IMR-90 (cell line): Measurements from ENCODE around the gene ACVR1. TPM values are rescaled to one million over a fixed set of nuclear protein-coding genes. Genes with fewer than 3 reads are reported as not detected.
A peak's percentile ranks its signal among the peaks of the same experiment; 100 is the strongest.

ENCODE experiments used
- ATAC-seq: fragments of 200-7000 bp; cut with Tn5 transposase; 2 replicates; pipeline ENCODE4 v1.9.1; 2020; ENCODE audit warnings: low read depth, mild to moderate bottlenecking, moderate library complexity
- BruUV-seq: library from RNA; stranded (reverse); fragments of 400-500 nt; replicated peaks from 2 replicates; lab custom pipeline; 2021; lab: Mats Ljungman, UMichigan
- CTCF ChIA-PET: fragments of 300-600 bp; formaldehyde crosslinking; extraction: SDS; loops from one replicate; lab custom pipeline; 2021; ENCODE audit warnings: antibody characterized with exemption; lab: Yijun Ruan, JAX
- POLR2A ChIA-PET: fragments of 300-600 bp; sonication (Branson Sonifier 250); formaldehyde crosslinking; loops from one replicate; lab custom pipeline; 2022; ENCODE audit warnings: antibody characterized with exemption; ENCODE audit not compliant: unreplicated experiment; lab: Charles Lee
- DNase-seq: peaks from one replicate; pipeline ENCODE4 v3.0.0; 2013
- H2AFZ ChIP-seq: replicated peaks from 2 replicates; pipeline ENCODE3; 2013; ENCODE audit warnings: low read length, mild to moderate bottlenecking; ENCODE audit not compliant: poor library complexity
- H2AK5ac ChIP-seq: 2 replicates; pipeline ENCODE4 v1.6.1; 2013; ENCODE audit warnings: low read depth, low read length, inconsistent platforms
- H2AK9ac ChIP-seq: replicated peaks from 2 replicates; pipeline ENCODE3; 2013; ENCODE audit warnings: mild to moderate bottlenecking, low read depth, low read length, moderate library complexity; ENCODE audit not compliant: poor library complexity
- H2BK120ac ChIP-seq: 2 replicates; pipeline ENCODE4 v1.6.1; 2013; ENCODE audit warnings: low read depth, low read length, inconsistent platforms
- H2BK15ac ChIP-seq: 3 replicates; pipeline ENCODE4 v1.6.1; 2013; ENCODE audit warnings: low read depth, low read length, inconsistent platforms
- H2BK20ac ChIP-seq: 2 replicates; pipeline ENCODE4 v1.6.1; 2013; ENCODE audit warnings: low read depth, mild to moderate bottlenecking, inconsistent platforms, low read length, moderate library complexity
- H2BK5ac ChIP-seq: 2 replicates; pipeline ENCODE4 v1.6.1; 2013; ENCODE audit warnings: mild to moderate bottlenecking, low read depth, low read length, inconsistent platforms; ENCODE audit not compliant: poor library complexity, severe bottlenecking
- H3K14ac ChIP-seq: replicated peaks from 2 replicates; pipeline ENCODE4 v1.6.1; 2013; ENCODE audit warnings: low read depth, low read length, inconsistent platforms
- H3K18ac ChIP-seq: 2 replicates; pipeline ENCODE4 v1.6.1; 2013; ENCODE audit warnings: low read depth, low read length, control low read depth
- H3K23ac ChIP-seq: 2 replicates; pipeline ENCODE4 v1.6.1; 2013; ENCODE audit warnings: low read depth, low read length, inconsistent platforms
- H3K27ac ChIP-seq: 2 replicates; pipeline ENCODE4 v1.5.1; 2013; ENCODE audit warnings: mild to moderate bottlenecking, control low read depth, low read length; ENCODE audit not compliant: insufficient read depth
- H3K27me3 ChIP-seq: 2 replicates; pipeline ENCODE4 v1.6.1; 2013; ENCODE audit warnings: low read length; ENCODE audit not compliant: control insufficient read depth, insufficient read depth
- H3K36me3 ChIP-seq: 2 replicates; pipeline ENCODE4 v1.6.1; 2013; ENCODE audit warnings: low read length, mixed read lengths; ENCODE audit not compliant: control insufficient read depth, insufficient read depth
- H3K4ac ChIP-seq: 2 replicates; pipeline ENCODE4 v1.6.1; 2013; ENCODE audit warnings: low read depth, low read length, inconsistent platforms
- H3K4me1 ChIP-seq: 2 replicates; pipeline ENCODE4 v1.6.1; 2013; ENCODE audit warnings: low read length, mixed read lengths; ENCODE audit not compliant: control insufficient read depth, insufficient read depth
- H3K4me2 ChIP-seq: 2 replicates; pipeline ENCODE4 v1.6.1; 2013; ENCODE audit warnings: low read depth, mild to moderate bottlenecking, control low read depth, low read length, moderate library complexity
- H3K4me3 ChIP-seq: 2 replicates; pipeline ENCODE4 v1.5.1; 2013; ENCODE audit warnings: low read depth, mild to moderate bottlenecking, control low read depth, low read length, moderate library complexity; ENCODE audit not compliant: insufficient read depth
- H3K56ac ChIP-seq: 2 replicates; pipeline ENCODE4 v1.6.1; 2013; ENCODE audit warnings: low read length, inconsistent platforms; ENCODE audit not compliant: insufficient read depth; ENCODE audit errors: extremely low read depth
- H3K79me1 ChIP-seq, 2 experiments: 2 replicates each; pipeline ENCODE4 v1.6.1; 2013; ENCODE audit warnings: low read length in 2 of 2, inconsistent platforms in 1 of 2, low read depth in 1 of 2
- H3K9ac ChIP-seq: 2 replicates; pipeline ENCODE4 v1.6.1; 2013; ENCODE audit warnings: low read depth, low read length, control low read depth
- H3K9me1 ChIP-seq: 2 replicates; pipeline ENCODE4 v1.6.1; 2013; ENCODE audit warnings: low read length, inconsistent platforms; ENCODE audit not compliant: insufficient read depth
- H3K9me3 ChIP-seq: 2 replicates; pipeline ENCODE4 v1.6.1; 2013; ENCODE audit warnings: low read length; ENCODE audit not compliant: control insufficient read depth, insufficient read depth
- H4K20me1 ChIP-seq: 2 replicates; pipeline ENCODE4 v1.6.1; 2013; ENCODE audit warnings: low read length, inconsistent platforms; ENCODE audit not compliant: insufficient read depth
- H4K5ac ChIP-seq: 2 replicates; pipeline ENCODE4 v1.6.1; 2013; ENCODE audit warnings: mild to moderate bottlenecking, low read depth, low read length, control low read depth
- H4K8ac ChIP-seq, 2 experiments: 2 replicates each; pipeline ENCODE4 v1.6.1; 2013; ENCODE audit warnings: low read depth in 2 of 2, low read length in 2 of 2, control low read depth in 1 of 2, inconsistent platforms in 1 of 2
- H4K91ac ChIP-seq: 2 replicates; pipeline ENCODE4 v1.6.1; 2013; ENCODE audit warnings: low read depth, low read length, inconsistent platforms; ENCODE audit not compliant: insufficient read depth
- CEBPB ChIP-seq: IDR thresholded peaks from 2 replicates; pipeline ENCODE4 v1.6.1; 2012; ENCODE audit warnings: low read depth, low read length, improper control_type of control experiment
- FOS ChIP-seq: fragments of 150-350 bp; IDR thresholded peaks from 2 replicates; pipeline ENCODE4 v1.6.1; 2016; ENCODE audit warnings: low read depth, low read length
- MXI1 ChIP-seq: IDR thresholded peaks from 2 replicates; pipeline ENCODE4 v1.6.1; 2012; ENCODE audit warnings: low read depth, mild to moderate bottlenecking, low read length, moderate library complexity, borderline replicate concordance
- POLR2A ChIP-seq: IDR thresholded peaks from 2 replicates; pipeline ENCODE4 v1.6.1; 2012; ENCODE audit warnings: mild to moderate bottlenecking, low read depth, low read length
- RCOR1 ChIP-seq: IDR thresholded peaks from 2 replicates; pipeline ENCODE4 v1.6.1; 2012; ENCODE audit warnings: mild to moderate bottlenecking, low read length, improper control_type of control experiment; ENCODE audit not compliant: insufficient replicate concordance
- WGBS, 2 experiments: methylation state at CpG; one replicate each; pipeline versions ENCODE4 v1.1.5 to v1.1.7; 2013; ENCODE audit warnings: missing lambda C conversion rate in 2 of 2; ENCODE audit not compliant: insufficient read length in 1 of 2; ENCODE audit errors: extremely low coverage in 2 of 2; 5-methylcytosine and 5-hydroxymethylcytosine counted together
- dilution Hi-C: fragments of 300-500 bp; cut with HindIII; formaldehyde crosslinking; loops from one replicate; pipeline ENCODE4 v1.14.3; 2018; ENCODE audit warnings: low sequenced_read_pairs; ENCODE audit not compliant: unreplicated experiment
- in situ Hi-C: fragments of 300-500 bp; cut with MboI; formaldehyde crosslinking; loops from 3 replicates; pipeline ENCODE4 v1.14.3; 2019; ENCODE audit warnings: low sequenced_read_pairs, inconsistent platforms, mixed read lengths
- intact Hi-C: fragments of 100-400 bp; cut with micrococcal nuclease; formaldehyde crosslinking; loops from 2 replicates; pipeline ENCODE4 v1.10.0; 2022
- polyA plus RNA-seq, 3 experiments: library from polyadenylated mRNA; depleted of rRNA; stranded (reverse); fragments of >200 nt; gene quantifications; 2 replicates each; pipeline ENCODE4 v1.2.3, GENCODE V29; 2012; ENCODE audit warnings: low replicate concordance in 1 of 3
- total RNA-seq: library from RNA; depleted of rRNA; stranded (reverse); fragments of >200 nt; gene quantifications from 2 replicates; pipeline ENCODE4 v1.2.3, GENCODE V29; 2012
- TF ChIP-seq, protein P1 (sequence below): fragments of 150-350 bp; IDR thresholded peaks from 2 replicates; pipeline ENCODE4 v1.6.1; 2016; ENCODE audit warnings: low read depth, mild to moderate bottlenecking, low read length, moderate library complexity, borderline replicate concordance
- TF ChIP-seq, protein P2 (sequence below): conservative IDR thresholded peaks from 2 replicates; pipeline ENCODE4 v1.5.1; 2012; ENCODE audit warnings: mild to moderate bottlenecking, low read depth, low read length, improper control_type of control experiment

The ACVR1 gene
- total and polyA plus RNA-seq, 2 of the 4 experiments (the other 2 are of a cell fraction), result 21.1 to 40.8 TPM

DNA sequence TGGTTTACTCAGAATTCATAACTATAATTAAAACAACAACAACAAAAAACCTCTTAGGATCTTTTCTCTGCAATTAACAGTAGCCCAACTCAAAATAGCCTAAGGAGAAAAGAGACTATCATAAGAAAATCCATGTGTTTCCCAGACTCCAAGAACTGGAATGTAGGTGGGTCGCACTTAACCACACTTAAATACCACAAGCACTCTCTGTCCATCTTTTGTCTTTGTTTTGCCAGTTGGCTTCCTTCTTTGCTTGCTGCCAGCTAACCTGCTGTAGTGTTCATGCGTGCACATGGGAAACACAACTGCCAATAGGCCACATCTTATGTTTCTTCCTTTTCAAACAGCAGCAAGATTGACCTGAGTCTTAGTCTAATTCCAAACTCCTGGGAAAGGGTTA is 24.1 kb upstream of the ACVR1 start:
- intact Hi-C loops (no loop called here), in situ Hi-C loops (no loop called here), dilution Hi-C loops (no loop called here)
- no peaks in the 10 kb centered on the region for H3K9me3 ChIP-seq
- H2BK120ac ChIP-seq, result no peak overlapping the region
- H3K4ac ChIP-seq, result no peak overlapping the region
- no peaks in the 10 kb centered on the region for H3K27me3 ChIP-seq
- H4K8ac ChIP-seq, result no peak overlapping the region
- H3K36me3 ChIP-seq, result no peaks in the 10 kb centered on the region
- no peaks in the 10 kb centered on the region for H4K20me1 ChIP-seq
- H2BK5ac ChIP-seq, result no peak overlapping the region
- H3K18ac ChIP-seq, result no peak overlapping the region
- no peak overlapping the region for H2AK5ac ChIP-seq
- no peak overlapping the region for H3K27ac ChIP-seq
- no peaks in the 10 kb centered on the region for H3K9me1 ChIP-seq
- H4K91ac ChIP-seq, result no peak overlapping the region
- CTCF ChIA-PET, result no interaction called here
- no peak overlapping the region for H3K23ac ChIP-seq
- no peak for TF ChIP-seq POLR2A
- TF ChIP-seq, protein P1, sequence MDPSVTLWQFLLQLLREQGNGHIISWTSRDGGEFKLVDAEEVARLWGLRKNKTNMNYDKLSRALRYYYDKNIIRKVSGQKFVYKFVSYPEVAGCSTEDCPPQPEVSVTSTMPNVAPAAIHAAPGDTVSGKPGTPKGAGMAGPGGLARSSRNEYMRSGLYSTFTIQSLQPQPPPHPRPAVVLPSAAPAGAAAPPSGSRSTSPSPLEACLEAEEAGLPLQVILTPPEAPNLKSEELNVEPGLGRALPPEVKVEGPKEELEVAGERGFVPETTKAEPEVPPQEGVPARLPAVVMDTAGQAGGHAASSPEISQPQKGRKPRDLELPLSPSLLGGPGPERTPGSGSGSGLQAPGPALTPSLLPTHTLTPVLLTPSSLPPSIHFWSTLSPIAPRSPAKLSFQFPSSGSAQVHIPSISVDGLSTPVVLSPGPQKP, result no peak
- TF ChIP-seq CEBPB, result no peak
- no peak for TF ChIP-seq RCOR1
- no peak for TF ChIP-seq MXI1
- TF ChIP-seq FOS, result no peak
- TF ChIP-seq, protein P2, sequence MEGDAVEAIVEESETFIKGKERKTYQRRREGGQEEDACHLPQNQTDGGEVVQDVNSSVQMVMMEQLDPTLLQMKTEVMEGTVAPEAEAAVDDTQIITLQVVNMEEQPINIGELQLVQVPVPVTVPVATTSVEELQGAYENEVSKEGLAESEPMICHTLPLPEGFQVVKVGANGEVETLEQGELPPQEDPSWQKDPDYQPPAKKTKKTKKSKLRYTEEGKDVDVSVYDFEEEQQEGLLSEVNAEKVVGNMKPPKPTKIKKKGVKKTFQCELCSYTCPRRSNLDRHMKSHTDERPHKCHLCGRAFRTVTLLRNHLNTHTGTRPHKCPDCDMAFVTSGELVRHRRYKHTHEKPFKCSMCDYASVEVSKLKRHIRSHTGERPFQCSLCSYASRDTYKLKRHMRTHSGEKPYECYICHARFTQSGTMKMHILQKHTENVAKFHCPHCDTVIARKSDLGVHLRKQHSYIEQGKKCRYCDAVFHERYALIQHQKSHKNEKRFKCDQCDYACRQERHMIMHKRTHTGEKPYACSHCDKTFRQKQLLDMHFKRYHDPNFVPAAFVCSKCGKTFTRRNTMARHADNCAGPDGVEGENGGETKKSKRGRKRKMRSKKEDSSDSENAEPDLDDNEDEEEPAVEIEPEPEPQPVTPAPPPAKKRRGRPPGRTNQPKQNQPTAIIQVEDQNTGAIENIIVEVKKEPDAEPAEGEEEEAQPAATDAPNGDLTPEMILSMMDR, result no peak
- DNase-seq (no peak), ATAC-seq (no peak)
- H3K4me1 ChIP-seq, result peaks cover 1% of the 10 kb centered on the region
- POLR2A ChIA-PET, result no interaction called here
- no peak overlapping the region for H3K14ac ChIP-seq
- no peak overlapping the region for H3K56ac ChIP-seq
- no peak overlapping the region for H2BK15ac ChIP-seq
- peak overlapping the region; percentile 37 for H2AFZ ChIP-seq
- no peak overlapping the region for H3K9ac ChIP-seq
- H3K79me1 ChIP-seq, result no peaks in the 10 kb centered on the region
- H4K5ac ChIP-seq, result no peak overlapping the region
- no CpG with 5 or more reads among the region's 2 CpGs for WGBS, 2 experiments
- H3K4me3 ChIP-seq, result no peak overlapping the region
- H2AK9ac ChIP-seq, result no peak overlapping the region
- no peak overlapping the region for H2BK20ac ChIP-seq
- no peak overlapping the region for H3K4me2 ChIP-seq
- BruUV-seq, result no TSS peak
